ENCODE measurements around the gene TENT4B. TPM values are rescaled to one million over a fixed set of nuclear protein-coding genes. Genes with fewer than 3 reads are reported as not detected.

TENT4B gene
- total and polyA plus RNA-seq, 4 donors, result 4.3 to 16.3 (median 8.4) TPM

DNA sequence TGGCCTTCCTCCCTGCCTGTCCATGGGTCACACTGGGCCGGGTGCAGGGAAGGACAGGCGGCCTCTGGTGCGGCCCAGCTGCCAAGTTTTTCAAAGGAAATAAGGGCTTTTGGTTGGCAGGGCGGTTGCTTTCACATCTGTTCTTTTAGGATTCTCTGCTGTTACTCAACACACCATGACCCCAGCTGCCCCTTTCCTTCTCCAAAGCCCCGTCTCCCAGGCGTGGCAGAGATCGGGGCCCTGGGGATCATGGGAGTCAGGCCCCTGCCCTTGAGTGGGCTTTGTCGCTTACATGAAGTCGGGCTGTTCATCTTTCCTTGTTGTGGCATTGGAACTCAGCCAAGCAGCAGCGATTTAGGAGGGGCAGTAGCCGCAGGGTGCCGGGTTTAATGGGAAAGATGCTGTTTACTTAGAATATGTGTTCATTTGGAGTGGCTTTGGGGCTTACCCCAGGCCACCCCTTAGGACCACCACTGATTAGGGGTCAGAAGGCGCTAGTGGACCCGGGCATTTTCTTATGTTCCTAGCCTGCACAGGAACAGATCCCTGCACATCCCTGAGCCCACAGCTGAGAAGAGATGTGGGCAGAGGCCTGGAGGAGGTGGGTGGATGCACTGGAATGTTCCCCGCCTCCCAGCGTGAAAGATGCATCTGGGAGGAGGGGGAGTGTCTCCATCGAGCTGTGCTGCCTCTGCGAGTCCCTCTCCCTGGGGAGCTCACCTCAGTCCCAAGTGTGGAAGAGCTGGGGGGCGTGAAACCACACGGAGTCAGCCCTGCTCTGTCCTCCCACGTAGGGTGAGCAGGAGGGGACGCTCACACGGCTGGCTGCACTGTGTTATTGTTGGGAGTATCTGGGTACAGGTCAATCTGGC lies 106.5 kb downstream of the TENT4B start:
- Histone ChIP-seq H3K36me3 (ENCODE audit: control insufficient read depth in 4 of 4, insufficient read depth in 4 of 4, low read length in 4 of 4) (no peaks in the 10 kb centered on the region), H3K9ac (ENCODE audit: insufficient read depth in 1 of 2, low read length in 2 of 2) (no peak overlapping the region), H3K27me3 (ENCODE audit: control insufficient read depth in 3 of 3, insufficient read depth in 3 of 3, low read length in 2 of 3) (no peaks in the 10 kb centered on the region), H3K4me1 (ENCODE audit: control insufficient read depth in 5 of 5, insufficient read depth in 5 of 5, low read length in 5 of 5) (peaks cover 0 to 15% (median 6%) of the 10 kb centered on the region in 5 donors), H3K4me3 (no peak overlapping the region), H3K27ac (ENCODE audit: low read depth in 1 of 2, low read length in 1 of 2) (peak overlapping the region in 1 of 2 donors; percentile 61), H3K9me3 (ENCODE audit: control insufficient read depth in 4 of 4, insufficient read depth in 3 of 4, low read length in 3 of 4) (no peaks in the 10 kb centered on the region)
- WGBS, 2 donors, result 40% methylated on average over 23 of the region's 23 CpGs
- DNase-seq, result peak; percentile 61 to 80 (median 75)
- no peak for TF ChIP-seq CTCF (IDR thresholded peaks at IDR 0.05; ENCODE audit: control extremely low read depth, extremely low read depth)
- peak; percentile 19 for ATAC-seq (ENCODE audit: insufficient read depth, low FRiP score)

DNA sequence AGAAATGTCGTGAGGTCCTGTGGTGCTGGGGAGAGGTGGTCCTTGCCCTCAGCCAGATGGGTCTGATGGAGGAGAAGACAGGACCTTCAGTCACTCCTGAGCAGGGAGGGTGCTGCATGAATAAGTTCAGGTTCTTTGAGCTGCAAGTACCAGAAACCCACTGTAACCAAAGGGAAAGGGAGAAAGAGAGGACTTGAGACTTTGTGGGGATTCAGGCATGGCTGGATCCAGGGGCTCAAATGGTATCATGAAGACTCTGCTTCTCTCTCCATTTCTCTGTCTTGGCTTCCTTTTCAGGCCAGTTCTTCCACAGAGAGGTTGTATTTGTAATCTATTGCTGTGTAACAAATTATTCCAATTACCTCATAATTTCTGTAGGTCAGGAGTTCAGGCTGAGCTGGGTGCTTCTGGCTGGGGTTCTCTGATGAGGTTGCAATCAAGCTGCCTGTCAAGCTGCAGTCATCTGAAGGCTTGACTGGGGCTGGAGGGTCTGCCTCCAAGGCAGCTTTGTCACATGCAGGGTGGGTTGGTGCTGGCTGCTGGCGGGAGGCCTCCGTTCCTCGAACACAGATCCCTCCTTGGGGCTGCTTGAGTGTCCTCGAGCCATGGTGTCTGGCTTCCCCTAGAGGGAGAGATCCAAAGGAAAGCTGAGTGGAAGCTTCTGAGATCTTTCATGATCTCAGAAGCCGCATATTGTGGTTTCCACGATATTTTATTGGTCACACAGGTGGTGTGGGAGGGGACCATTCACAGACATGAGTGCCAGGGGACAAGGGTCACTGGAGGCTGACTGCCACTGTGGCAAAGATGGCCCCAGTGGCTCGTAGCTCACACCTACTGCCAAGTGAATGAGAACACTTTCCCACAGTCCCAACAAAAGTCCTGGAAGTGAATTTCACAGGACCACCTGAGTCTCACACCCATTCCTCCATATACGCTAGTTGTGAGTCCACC lies 107.4 kb downstream of the TENT4B start:
- no peak overlapping the region for H3K4me3 ChIP-seq

DNA sequence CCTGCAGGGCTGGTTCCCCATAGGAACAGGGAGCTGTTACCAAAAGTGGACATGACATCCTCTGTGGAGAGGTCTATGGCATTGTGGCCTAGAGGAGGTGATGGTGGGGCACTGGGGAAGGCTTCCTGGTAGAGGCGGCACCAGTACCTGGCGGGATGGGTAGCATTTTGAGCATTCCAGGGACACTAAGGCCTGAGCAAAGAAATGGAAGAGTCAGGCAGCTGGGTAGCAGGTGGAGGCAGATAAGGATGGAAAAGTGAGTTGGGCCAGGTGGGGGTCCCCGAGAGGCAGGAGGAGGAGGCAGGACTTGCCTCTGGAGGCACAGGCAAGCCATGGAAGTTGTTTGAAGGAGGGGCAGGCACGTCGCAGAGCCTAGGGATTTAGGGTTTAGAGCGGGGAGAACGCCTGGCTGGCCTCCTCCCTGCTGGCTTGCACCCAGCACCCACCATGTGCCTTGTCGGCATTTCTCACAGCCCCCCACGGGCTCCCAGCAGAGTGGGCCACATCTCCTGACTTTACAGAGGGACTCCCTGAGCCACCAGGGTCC lies 108.1 kb downstream of the TENT4B start:
- no peak for ATAC-seq (ENCODE audit: insufficient read depth, low FRiP score)
- no peak for TF ChIP-seq CTCF (IDR thresholded peaks at IDR 0.05; ENCODE audit: control extremely low read depth, extremely low read depth)
- no peak for DNase-seq
- Histone ChIP-seq H3K27me3 (ENCODE audit: control insufficient read depth in 3 of 3, insufficient read depth in 3 of 3, low read length in 2 of 3) (no peaks in the 10 kb centered on the region), H3K9ac (ENCODE audit: insufficient read depth in 1 of 2, low read length in 2 of 2) (no peak overlapping the region), H3K4me3 (no peak overlapping the region), H3K9me3 (ENCODE audit: control insufficient read depth in 4 of 4, insufficient read depth in 3 of 4, low read length in 3 of 4) (no peaks in the 10 kb centered on the region), H3K36me3 (ENCODE audit: control insufficient read depth in 4 of 4, insufficient read depth in 4 of 4, low read length in 4 of 4) (no peaks in the 10 kb centered on the region), H3K27ac (ENCODE audit: low read depth in 1 of 2, low read length in 1 of 2) (no peak overlapping the region), H3K4me1 (ENCODE audit: control insufficient read depth in 5 of 5, insufficient read depth in 5 of 5, low read length in 5 of 5) (peaks cover 0 to 19% (median 12%) of the 10 kb centered on the region in 5 donors)
- WGBS, 2 donors, result 71 to 77% methylated on average over 9 of the region's 9 CpGs

More for the DNA sequence above, 107.4 kb downstream of the TENT4B start:
- DNase-seq (no peak), ATAC-seq (ENCODE audit: insufficient read depth, low FRiP score) (no peak)
- TF ChIP-seq CTCF (IDR thresholded peaks at IDR 0.05; ENCODE audit: control extremely low read depth, extremely low read depth), result no peak
- Histone ChIP-seq H3K4me1 (ENCODE audit: control insufficient read depth in 5 of 5, insufficient read depth in 5 of 5, low read length in 5 of 5) (peaks cover 0 to 15% (median 8%) of the 10 kb centered on the region in 5 donors), H3K27ac (ENCODE audit: low read depth in 1 of 2, low read length in 1 of 2) (no peak overlapping the region), H3K27me3 (ENCODE audit: control insufficient read depth in 3 of 3, insufficient read depth in 3 of 3, low read length in 2 of 3) (no peaks in the 10 kb centered on the region), H3K9me3 (ENCODE audit: control insufficient read depth in 4 of 4, insufficient read depth in 3 of 4, low read length in 3 of 4) (no peaks in the 10 kb centered on the region), H3K9ac (ENCODE audit: insufficient read depth in 1 of 2, low read length in 2 of 2) (no peak overlapping the region), H3K36me3 (ENCODE audit: control insufficient read depth in 4 of 4, insufficient read depth in 4 of 4, low read length in 4 of 4) (no peaks in the 10 kb centered on the region)
- 94% methylated on average over 9 of the region's 9 CpGs for WGBS, 2 donors

All from lung (tissue), 12 donors.